GM23248 (cell line): ENCODE results near the gene NDST4.

Source experiments
- EZH2 ChIP-seq: fragments of 200-600 bp; sonication (generic); IDR thresholded peaks from 2 replicates; pipeline ENCODE4 v1.6.1; 2018; ENCODE audit warnings: antibody characterized with exemption, mild to moderate bottlenecking; ENCODE audit not compliant: insufficient read depth, poor library complexity, severe bottlenecking
- EZH2phosphoT487 ChIP-seq: fragments of 200-600 bp; sonication (generic); IDR thresholded peaks from 2 replicates; pipeline ENCODE4 v1.6.1; 2018; ENCODE audit warnings: antibody characterized with exemption, moderate library complexity, mild to moderate bottlenecking, low read depth; ENCODE audit not compliant: insufficient read depth

GRCh38 chr4:114807357-114807756 lies 306.1 kb downstream of the NDST4 start:
- TF ChIP-seq EZH2 (no peak), EZH2phosphoT487 (no peak)
